Lower leg skin (tissue), 3 donors: ENCODE measurements around the gene RLIM.

Source experiments
- CTCF ChIP-seq, 3 donors: fragments of 450-650 bp; IDR thresholded peaks; one replicate each; pipeline ENCODE4 v1.5.1; 2016; ENCODE audit warnings: antibody characterized with exemption in 3 of 3, mild to moderate bottlenecking in 3 of 3, moderate library complexity in 2 of 3
- POLR2A ChIP-seq, 2 donors: fragments of 450-650 bp; IDR thresholded peaks; one replicate each; pipeline ENCODE4 v1.6.1; 2016 to 2017; ENCODE audit warnings: antibody characterized with exemption in 2 of 2, mild to moderate bottlenecking in 1 of 2, moderate library complexity in 1 of 2

DNA sequence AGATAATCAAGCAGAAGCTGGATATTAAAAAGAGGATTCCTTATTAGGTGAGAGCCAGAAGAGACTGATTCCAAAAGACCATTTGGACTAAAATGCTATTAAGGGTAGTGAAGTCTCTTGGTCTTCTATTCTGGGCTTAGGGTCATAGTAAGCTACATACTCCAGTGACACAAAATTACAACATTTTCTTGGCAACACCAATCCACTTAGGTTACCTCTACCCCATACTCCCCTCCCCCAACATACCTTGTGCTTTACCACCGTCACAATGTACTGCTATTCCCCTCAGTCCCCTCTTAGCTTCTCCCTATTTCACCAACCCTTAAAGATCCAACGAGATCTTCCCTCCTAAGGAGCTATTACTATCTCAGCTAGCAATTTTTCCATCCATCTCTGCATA is 11.4 kb downstream of the RLIM start:
- no peak for TF ChIP-seq CTCF (IDR thresholded peaks at IDR 0.05)
- no peak for TF ChIP-seq POLR2A (IDR thresholded peaks at IDR 0.05)
